ENCODE results near the gene GRAMD1B.
"Not testable (repeated sequence)": the region's sequence is repeated elsewhere in the genome, so short reads cannot be mapped to it uniquely, and the experiment has no call there.

The GRAMD1B gene

DNA sequence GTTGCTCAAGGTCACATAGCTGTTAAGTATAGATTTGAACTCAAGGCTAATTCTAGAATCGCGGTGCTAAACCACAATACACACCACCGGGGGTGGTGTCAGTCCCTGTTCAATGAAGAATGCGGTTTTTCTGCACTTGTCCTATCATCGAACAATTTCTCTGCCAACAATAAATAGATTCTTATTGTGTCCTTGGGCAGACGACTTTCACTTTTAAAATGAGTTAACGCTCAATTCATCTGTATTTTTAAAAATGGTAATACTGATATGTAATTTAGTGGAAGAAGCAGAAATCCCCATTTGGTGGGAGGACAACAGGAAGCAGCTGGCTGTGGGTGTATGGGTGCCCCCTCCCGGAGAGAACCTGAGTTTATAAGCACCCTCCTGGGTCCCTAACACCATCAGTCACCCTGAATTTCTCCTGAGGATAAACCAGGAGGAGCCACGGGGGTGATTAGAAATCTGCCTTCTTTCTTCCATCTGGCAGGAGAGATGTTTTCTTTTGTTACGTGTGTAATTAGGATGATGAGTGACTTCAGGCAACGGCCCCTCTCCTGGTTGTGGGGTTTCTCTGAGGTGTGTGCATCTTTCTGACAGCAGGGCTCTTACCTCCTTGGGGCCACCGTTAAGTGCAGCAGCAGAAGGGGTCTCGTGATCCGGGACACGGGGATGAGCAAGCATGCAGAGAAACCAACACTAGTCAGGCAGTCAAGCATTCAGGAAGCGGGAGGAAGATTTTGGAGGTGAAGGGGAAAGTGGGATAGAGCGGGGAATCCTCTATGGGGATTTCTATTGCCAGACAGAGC lies 87.7 kb downstream of the GRAMD1B start:
- no peak overlapping the region for H3K9ac ChIP-seq (ENCODE audit: low read length in 5 of 5)
- no peak overlapping the region for H3K4me3 ChIP-seq (ENCODE audit: low read depth in 1 of 5, low read length in 5 of 5)
- H3K36me3 ChIP-seq (ENCODE audit: control insufficient read depth in 5 of 5, insufficient read depth in 5 of 5, low read length in 5 of 5), result no peaks in the 10 kb centered on the region
- H3K27ac ChIP-seq (ENCODE audit: low read depth, low read length), result no peak overlapping the region
- H3K9me3 ChIP-seq (ENCODE audit: control insufficient read depth in 5 of 5, low read length in 5 of 5), result peaks cover 0 to 10% (median 3%) of the 10 kb centered on the region in 5 donors
- no peaks in the 10 kb centered on the region for H3K4me1 ChIP-seq (ENCODE audit: control insufficient read depth in 5 of 5, insufficient read depth in 5 of 5, low read length in 5 of 5)
- H3K27me3 ChIP-seq (ENCODE audit: control insufficient read depth in 5 of 5, insufficient read depth in 4 of 5, low read length in 5 of 5), result peaks cover 0 to 16% (median 6%) of the 10 kb centered on the region in 5 donors

DNA sequence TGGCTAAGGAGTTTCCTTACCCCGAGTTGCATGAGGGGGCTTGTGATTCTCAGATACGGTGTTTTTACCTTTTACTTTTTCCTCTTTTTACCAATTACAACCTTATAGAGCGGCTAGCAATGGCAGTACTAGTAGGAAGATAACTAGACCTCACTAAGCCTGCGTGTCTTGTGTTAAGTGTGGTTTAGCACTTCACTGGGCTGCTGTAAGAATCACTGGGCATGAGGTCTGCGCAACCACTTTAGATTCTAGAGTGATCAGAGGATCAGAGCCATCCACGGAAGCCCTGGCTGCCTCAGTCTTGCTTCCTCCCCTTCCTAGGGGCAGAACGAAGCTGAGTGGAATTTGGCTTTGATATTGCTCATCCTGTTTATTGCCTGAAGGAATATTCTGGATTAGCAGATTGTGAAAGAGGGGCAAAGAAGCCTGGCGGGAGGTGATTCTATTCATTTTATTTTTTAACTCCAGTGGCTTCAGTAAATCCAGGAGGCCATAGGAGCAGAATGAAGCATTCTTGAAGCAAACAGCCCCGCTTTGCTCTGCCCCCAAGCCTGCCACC lies 88.5 kb downstream of the GRAMD1B start:
- Histone ChIP-seq H3K4me3 (ENCODE audit: low read depth in 1 of 5, low read length in 5 of 5) (no peak overlapping the region), H3K9me3 (ENCODE audit: control insufficient read depth in 5 of 5, low read length in 5 of 5) (peaks cover 0 to 10% (median 3%) of the 10 kb centered on the region in 5 donors), H3K27me3 (ENCODE audit: control insufficient read depth in 5 of 5, insufficient read depth in 4 of 5, low read length in 5 of 5) (peaks cover 0 to 16% (median 6%) of the 10 kb centered on the region in 5 donors), H3K27ac (ENCODE audit: low read depth, low read length) (no peak overlapping the region), H3K9ac (ENCODE audit: low read length in 5 of 5) (no peak overlapping the region), H3K4me1 (ENCODE audit: control insufficient read depth in 5 of 5, insufficient read depth in 5 of 5, low read length in 5 of 5) (no peaks in the 10 kb centered on the region), H3K36me3 (ENCODE audit: control insufficient read depth in 5 of 5, insufficient read depth in 5 of 5, low read length in 5 of 5) (no peaks in the 10 kb centered on the region)

- peaks cover 0 to 10% (median 3%) of the 10 kb centered on the region in 5 donors for H3K9me3 ChIP-seq (ENCODE audit: control insufficient read depth in 5 of 5, low read length in 5 of 5)
- H3K27me3 ChIP-seq (ENCODE audit: control insufficient read depth in 5 of 5, insufficient read depth in 4 of 5, low read length in 5 of 5), result peaks cover 0 to 16% (median 5%) of the 10 kb centered on the region in 5 donors
- H3K27ac ChIP-seq (ENCODE audit: low read depth, low read length), result no peak overlapping the region
- no peak overlapping the region for H3K9ac ChIP-seq (ENCODE audit: low read length in 5 of 5)
- no peak overlapping the region for H3K4me3 ChIP-seq (ENCODE audit: low read depth in 1 of 5, low read length in 5 of 5)
- H3K4me1 ChIP-seq (ENCODE audit: control insufficient read depth in 5 of 5, insufficient read depth in 5 of 5, low read length in 5 of 5), result no peaks in the 10 kb centered on the region
- H3K36me3 ChIP-seq (ENCODE audit: control insufficient read depth in 5 of 5, insufficient read depth in 5 of 5, low read length in 5 of 5), result no peaks in the 10 kb centered on the region
These were observed 89.2 kb downstream of the GRAMD1B start for GRCh38 chr11:123519055-123519796.

GRCh38 chr11:123519797-123520193 lies 89.7 kb downstream of the GRAMD1B start:
- Histone ChIP-seq H3K27me3 (ENCODE audit: control insufficient read depth in 5 of 5, insufficient read depth in 4 of 5, low read length in 5 of 5) (peaks cover 0 to 16% (median 5%) of the 10 kb centered on the region in 5 donors), H3K4me3 (ENCODE audit: low read depth in 1 of 5, low read length in 5 of 5) (no peak overlapping the region), H3K27ac (ENCODE audit: low read depth, low read length) (no peak overlapping the region), H3K9me3 (ENCODE audit: control insufficient read depth in 5 of 5, low read length in 5 of 5) (peaks cover 0 to 10% (median 3%) of the 10 kb centered on the region in 5 donors), H3K9ac (ENCODE audit: low read length in 5 of 5) (no peak overlapping the region), H3K4me1 (ENCODE audit: control insufficient read depth in 5 of 5, insufficient read depth in 5 of 5, low read length in 5 of 5) (no peaks in the 10 kb centered on the region), H3K36me3 (ENCODE audit: control insufficient read depth in 5 of 5, insufficient read depth in 5 of 5, low read length in 5 of 5) (no peaks in the 10 kb centered on the region)

GRCh38 chr11:123520476-123520875 lies 90.4 kb downstream of the GRAMD1B start:
- H3K4me1 ChIP-seq (ENCODE audit: control insufficient read depth in 5 of 5, insufficient read depth in 5 of 5, low read length in 5 of 5); H3K4me3 ChIP-seq (ENCODE audit: low read depth in 1 of 5, low read length in 5 of 5); H3K27ac ChIP-seq (ENCODE audit: low read depth, low read length); H3K9ac ChIP-seq (ENCODE audit: low read length in 5 of 5); H3K9me3 ChIP-seq (ENCODE audit: control insufficient read depth in 5 of 5, low read length in 5 of 5); H3K36me3 ChIP-seq (ENCODE audit: control insufficient read depth in 5 of 5, insufficient read depth in 5 of 5, low read length in 5 of 5): not testable (repeated sequence)
- H3K27me3 ChIP-seq (ENCODE audit: control insufficient read depth in 5 of 5, insufficient read depth in 4 of 5, low read length in 5 of 5), result peaks cover 2 to 18% (median 8%) of the 10 kb centered on the region in 5 donors

- Histone ChIP-seq H3K9me3 (ENCODE audit: control insufficient read depth in 5 of 5, low read length in 5 of 5) (peaks cover 0 to 10% (median 3%) of the 10 kb centered on the region in 5 donors), H3K9ac (ENCODE audit: low read length in 5 of 5) (no peak overlapping the region), H3K4me1 (ENCODE audit: control insufficient read depth in 5 of 5, insufficient read depth in 5 of 5, low read length in 5 of 5) (no peaks in the 10 kb centered on the region), H3K36me3 (ENCODE audit: control insufficient read depth in 5 of 5, insufficient read depth in 5 of 5, low read length in 5 of 5) (no peaks in the 10 kb centered on the region), H3K27me3 (ENCODE audit: control insufficient read depth in 5 of 5, insufficient read depth in 4 of 5, low read length in 5 of 5) (peaks cover 7 to 20% (median 10%) of the 10 kb centered on the region in 5 donors), H3K27ac (ENCODE audit: low read depth, low read length) (no peak overlapping the region), H3K4me3 (ENCODE audit: low read depth in 1 of 5, low read length in 5 of 5) (no peak overlapping the region)
These were observed 90.9 kb downstream of the GRAMD1B start for GRCh38 chr11:123521001-123521400.

DNA sequence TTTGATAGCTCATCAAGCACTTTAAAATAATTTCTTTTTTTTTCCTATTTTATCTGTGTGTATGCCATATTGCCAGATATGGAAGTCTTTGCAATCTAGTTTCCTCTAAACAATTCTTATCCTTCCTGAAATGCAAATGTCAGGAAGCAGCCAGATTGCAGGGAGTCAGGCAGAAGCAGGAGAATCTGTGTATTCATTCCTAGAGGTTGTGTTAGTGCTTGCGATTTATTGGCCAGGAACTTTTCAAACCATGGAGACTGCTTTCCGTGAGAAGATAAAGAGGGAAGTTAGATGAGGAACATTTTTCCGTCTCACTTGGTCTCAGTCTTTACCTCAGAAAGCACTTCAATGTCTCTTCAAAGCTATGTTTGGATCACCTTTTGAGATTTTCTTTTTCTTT lies 91.9 kb downstream of the GRAMD1B start:
- peaks cover 10 to 20% (median 11%) of the 10 kb centered on the region in 5 donors for H3K27me3 ChIP-seq (ENCODE audit: control insufficient read depth in 5 of 5, insufficient read depth in 4 of 5, low read length in 5 of 5)
- no peak overlapping the region for H3K4me3 ChIP-seq (ENCODE audit: low read depth in 1 of 5, low read length in 5 of 5)
- H3K9ac ChIP-seq (ENCODE audit: low read length in 5 of 5), result no peak overlapping the region
- H3K4me1 ChIP-seq (ENCODE audit: control insufficient read depth in 5 of 5, insufficient read depth in 5 of 5, low read length in 5 of 5), result no peaks in the 10 kb centered on the region
- H3K36me3 ChIP-seq (ENCODE audit: control insufficient read depth in 5 of 5, insufficient read depth in 5 of 5, low read length in 5 of 5), result no peaks in the 10 kb centered on the region
- H3K27ac ChIP-seq (ENCODE audit: low read depth, low read length), result no peak overlapping the region
- H3K9me3 ChIP-seq (ENCODE audit: control insufficient read depth in 5 of 5, low read length in 5 of 5), result peaks cover 0 to 10% (median 3%) of the 10 kb centered on the region in 5 donors

GRCh38 chr11:123523539-123523938 lies 93.5 kb downstream of the GRAMD1B start:
- Histone ChIP-seq H3K4me3 (ENCODE audit: low read depth in 1 of 5, low read length in 5 of 5) (no peak overlapping the region), H3K9ac (ENCODE audit: low read length in 5 of 5) (no peak overlapping the region), H3K27ac (ENCODE audit: low read depth, low read length) (no peak overlapping the region), H3K4me1 (ENCODE audit: control insufficient read depth in 5 of 5, insufficient read depth in 5 of 5, low read length in 5 of 5) (no peaks in the 10 kb centered on the region), H3K36me3 (ENCODE audit: control insufficient read depth in 5 of 5, insufficient read depth in 5 of 5, low read length in 5 of 5) (no peaks in the 10 kb centered on the region), H3K9me3 (ENCODE audit: control insufficient read depth in 5 of 5, low read length in 5 of 5) (peaks cover 0 to 10% (median 3%) of the 10 kb centered on the region in 5 donors), H3K27me3 (ENCODE audit: control insufficient read depth in 5 of 5, insufficient read depth in 4 of 5, low read length in 5 of 5) (peaks cover 8 to 14% (median 11%) of the 10 kb centered on the region in 5 donors)

GRCh38 chr11:123525097-123525496 lies 95.0 kb downstream of the GRAMD1B start:
- H3K4me3 ChIP-seq (ENCODE audit: low read depth in 1 of 5, low read length in 5 of 5), result no peak overlapping the region
- H3K27ac ChIP-seq (ENCODE audit: low read depth, low read length), result no peak overlapping the region
- peaks cover 0 to 10% (median 3%) of the 10 kb centered on the region in 5 donors for H3K9me3 ChIP-seq (ENCODE audit: control insufficient read depth in 5 of 5, low read length in 5 of 5)
- H3K4me1 ChIP-seq (ENCODE audit: control insufficient read depth in 5 of 5, insufficient read depth in 5 of 5, low read length in 5 of 5), result no peaks in the 10 kb centered on the region
- H3K36me3 ChIP-seq (ENCODE audit: control insufficient read depth in 5 of 5, insufficient read depth in 5 of 5, low read length in 5 of 5), result no peaks in the 10 kb centered on the region
- H3K9ac ChIP-seq (ENCODE audit: low read length in 5 of 5), result no peak overlapping the region
- peaks cover 0 to 11% (median 8%) of the 10 kb centered on the region in 5 donors for H3K27me3 ChIP-seq (ENCODE audit: control insufficient read depth in 5 of 5, insufficient read depth in 4 of 5, low read length in 5 of 5)

DNA sequence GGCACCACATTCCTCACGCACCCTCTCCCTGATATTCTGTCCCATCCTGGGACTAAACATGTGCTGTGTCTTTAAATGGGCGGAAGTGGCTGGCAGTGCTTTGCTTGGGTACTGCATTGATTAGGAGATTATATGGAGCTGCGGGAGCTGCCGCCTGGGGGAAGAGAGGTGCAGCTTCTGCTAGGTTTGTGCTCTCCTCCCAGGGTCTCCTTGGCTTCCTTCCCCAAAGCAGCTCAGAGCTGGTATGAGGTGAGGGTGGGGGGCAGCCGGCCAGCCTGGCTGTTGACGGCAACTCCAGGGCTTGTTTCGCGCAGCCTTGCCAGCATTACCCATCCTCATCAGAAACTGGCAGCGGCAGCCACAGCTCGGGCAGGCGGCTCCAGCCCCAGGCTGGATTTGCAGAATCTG lies 95.4 kb downstream of the GRAMD1B start:
- Histone ChIP-seq H3K36me3 (ENCODE audit: control insufficient read depth in 5 of 5, insufficient read depth in 5 of 5, low read length in 5 of 5) (no peaks in the 10 kb centered on the region), H3K4me1 (ENCODE audit: control insufficient read depth in 5 of 5, insufficient read depth in 5 of 5, low read length in 5 of 5) (no peaks in the 10 kb centered on the region), H3K9me3 (ENCODE audit: control insufficient read depth in 5 of 5, low read length in 5 of 5) (peaks cover 0 to 10% (median 3%) of the 10 kb centered on the region in 5 donors), H3K27ac (ENCODE audit: low read depth, low read length) (no peak overlapping the region), H3K9ac (ENCODE audit: low read length in 5 of 5) (no peak overlapping the region), H3K4me3 (ENCODE audit: low read depth in 1 of 5, low read length in 5 of 5) (no peak overlapping the region), H3K27me3 (ENCODE audit: control insufficient read depth in 5 of 5, insufficient read depth in 4 of 5, low read length in 5 of 5) (peaks cover 0 to 11% (median 8%) of the 10 kb centered on the region in 5 donors)

Measured in subcutaneous abdominal adipose tissue (tissue), 5 donors.